Measurements from ENCODE around the gene CFAP97.

GRCh38 chr4:185227131-185227551, 23.3 kb upstream of the CFAP97 start:
- TF ChIP-seq EZH2 (IDR thresholded peaks at IDR 0.05; ENCODE audit: insufficient read depth, poor library complexity, severe bottlenecking), result no peak
- TF ChIP-seq EZH2phosphoT487 (IDR thresholded peaks at IDR 0.05; ENCODE audit: insufficient read depth, low read depth), result no peak

All from GM23248 (cell line).